ENCODE measurements around the gene MAP7.

MAP7 gene

GRCh38 chr6:136582711-136583471 lies 32.7 kb upstream of the MAP7 start:
- H3K36me3 ChIP-seq (replicated peaks; ENCODE audit: insufficient read depth, low read length) = no peaks in the 10 kb centered on the region
- no peak overlapping the region for H3K4me2 ChIP-seq (ENCODE audit: low read depth, low read length)
- H3K4me3 ChIP-seq (ENCODE audit: low read length) = no peak overlapping the region
- no peaks in the 10 kb centered on the region for H3K9me2 ChIP-seq (replicated peaks; ENCODE audit: insufficient read depth, low read length)
- H3F3A ChIP-seq (ENCODE audit: insufficient read depth, low read length) = no peaks in the 10 kb centered on the region
- H4K20me1 ChIP-seq (ENCODE audit: insufficient read depth, low read length) = no peaks in the 10 kb centered on the region
- TF ChIP-seq CTCF (IDR thresholded peaks at IDR 0.05; ENCODE audit: low read length) (peak; percentile 64), EZH2phosphoT487 (IDR thresholded peaks at IDR 0.05; ENCODE audit: low read length) (no peak)
- DNase-seq = peak; percentile 47
- no peak overlapping the region for H3K9ac ChIP-seq (ENCODE audit: low read length)
- H3K27ac ChIP-seq (ENCODE audit: low read length) = no peak overlapping the region
- no peaks in the 10 kb centered on the region for H3K9me3 ChIP-seq (replicated peaks; ENCODE audit: insufficient read depth, low read length)
- no peaks in the 10 kb centered on the region for H3K79me2 ChIP-seq (ENCODE audit: low read length)
- no peak overlapping the region for H2AFZ ChIP-seq (ENCODE audit: low read length)
- H3K27me3 ChIP-seq (replicated peaks; ENCODE audit: insufficient read depth, low read length) = no peaks in the 10 kb centered on the region
- H3K4me1 ChIP-seq (ENCODE audit: low read length) = peaks cover 4% of the 10 kb centered on the region; the same call in 1 of the 2 replicates

- Histone ChIP-seq H3K79me2 (ENCODE audit: low read length) (no peaks in the 10 kb centered on the region), H3K4me3 (ENCODE audit: low read length) (no peak overlapping the region), H3K9ac (ENCODE audit: low read length) (no peak overlapping the region), H3K9me3 (replicated peaks; ENCODE audit: insufficient read depth, low read length) (no peaks in the 10 kb centered on the region), H3K9me2 (replicated peaks; ENCODE audit: insufficient read depth, low read length) (no peaks in the 10 kb centered on the region), H3K4me1 (ENCODE audit: low read length) (no peaks in the 10 kb centered on the region), H3K27me3 (replicated peaks; ENCODE audit: insufficient read depth, low read length) (no peaks in the 10 kb centered on the region), H3K36me3 (replicated peaks; ENCODE audit: insufficient read depth, low read length) (no peaks in the 10 kb centered on the region), H4K20me1 (ENCODE audit: insufficient read depth, low read length) (no peaks in the 10 kb centered on the region), H3K27ac (ENCODE audit: low read length) (no peak overlapping the region), H3K4me2 (ENCODE audit: low read depth, low read length) (no peak overlapping the region), H3F3A (ENCODE audit: insufficient read depth, low read length) (no peaks in the 10 kb centered on the region), H2AFZ (ENCODE audit: low read length) (no peak overlapping the region)
- TF ChIP-seq EZH2 (optimal IDR thresholded peaks at IDR 0.05; ENCODE audit: low read depth, low read length) (no peak), EZH2phosphoT487 (IDR thresholded peaks at IDR 0.05; ENCODE audit: low read length) (no peak), CTCF (IDR thresholded peaks at IDR 0.05; ENCODE audit: low read length) (no peak)
- no peak for DNase-seq
Observed at GRCh38 chr6:136579800-136580199, 29.6 kb upstream of the MAP7 start.

- Histone ChIP-seq H2AFZ (ENCODE audit: low read length) (no peak overlapping the region), H3K4me2 (ENCODE audit: low read depth, low read length) (no peak overlapping the region), H3F3A (ENCODE audit: insufficient read depth, low read length) (no peaks in the 10 kb centered on the region), H3K4me3 (ENCODE audit: low read length) (no peak overlapping the region), H3K27ac (ENCODE audit: low read length) (no peak overlapping the region), H3K4me1 (ENCODE audit: low read length) (no peaks in the 10 kb centered on the region), H4K20me1 (ENCODE audit: insufficient read depth, low read length) (no peaks in the 10 kb centered on the region), H3K9ac (ENCODE audit: low read length) (no peak overlapping the region), H3K79me2 (ENCODE audit: low read length) (no peaks in the 10 kb centered on the region), H3K9me3 (replicated peaks; ENCODE audit: insufficient read depth, low read length) (no peaks in the 10 kb centered on the region), H3K9me2 (replicated peaks; ENCODE audit: insufficient read depth, low read length) (no peaks in the 10 kb centered on the region), H3K36me3 (replicated peaks; ENCODE audit: insufficient read depth, low read length) (no peaks in the 10 kb centered on the region), H3K27me3 (replicated peaks; ENCODE audit: insufficient read depth, low read length) (no peaks in the 10 kb centered on the region)
- TF ChIP-seq CTCF (IDR thresholded peaks at IDR 0.05; ENCODE audit: low read length) = no peak
- TF ChIP-seq EZH2phosphoT487 (IDR thresholded peaks at IDR 0.05; ENCODE audit: low read length) = no peak
- TF ChIP-seq EZH2 (optimal IDR thresholded peaks at IDR 0.05; ENCODE audit: low read depth, low read length) = no peak
- no peak for DNase-seq
Observed at GRCh38 chr6:136576821-136577220, 26.6 kb upstream of the MAP7 start.

Data from MM.1S (cell line).